GM19328 (cell line): Measurements from ENCODE around the gene BNC1.

Experiments used
- ATAC-seq: cut with Tn5 transposase; IDR thresholded peaks from one replicate; pipeline ENCODE4 v1.9.1; 2021; ENCODE audit warnings: mild to moderate bottlenecking, moderate library complexity; ENCODE audit not compliant: unreplicated experiment

The BNC1 gene, protein sequence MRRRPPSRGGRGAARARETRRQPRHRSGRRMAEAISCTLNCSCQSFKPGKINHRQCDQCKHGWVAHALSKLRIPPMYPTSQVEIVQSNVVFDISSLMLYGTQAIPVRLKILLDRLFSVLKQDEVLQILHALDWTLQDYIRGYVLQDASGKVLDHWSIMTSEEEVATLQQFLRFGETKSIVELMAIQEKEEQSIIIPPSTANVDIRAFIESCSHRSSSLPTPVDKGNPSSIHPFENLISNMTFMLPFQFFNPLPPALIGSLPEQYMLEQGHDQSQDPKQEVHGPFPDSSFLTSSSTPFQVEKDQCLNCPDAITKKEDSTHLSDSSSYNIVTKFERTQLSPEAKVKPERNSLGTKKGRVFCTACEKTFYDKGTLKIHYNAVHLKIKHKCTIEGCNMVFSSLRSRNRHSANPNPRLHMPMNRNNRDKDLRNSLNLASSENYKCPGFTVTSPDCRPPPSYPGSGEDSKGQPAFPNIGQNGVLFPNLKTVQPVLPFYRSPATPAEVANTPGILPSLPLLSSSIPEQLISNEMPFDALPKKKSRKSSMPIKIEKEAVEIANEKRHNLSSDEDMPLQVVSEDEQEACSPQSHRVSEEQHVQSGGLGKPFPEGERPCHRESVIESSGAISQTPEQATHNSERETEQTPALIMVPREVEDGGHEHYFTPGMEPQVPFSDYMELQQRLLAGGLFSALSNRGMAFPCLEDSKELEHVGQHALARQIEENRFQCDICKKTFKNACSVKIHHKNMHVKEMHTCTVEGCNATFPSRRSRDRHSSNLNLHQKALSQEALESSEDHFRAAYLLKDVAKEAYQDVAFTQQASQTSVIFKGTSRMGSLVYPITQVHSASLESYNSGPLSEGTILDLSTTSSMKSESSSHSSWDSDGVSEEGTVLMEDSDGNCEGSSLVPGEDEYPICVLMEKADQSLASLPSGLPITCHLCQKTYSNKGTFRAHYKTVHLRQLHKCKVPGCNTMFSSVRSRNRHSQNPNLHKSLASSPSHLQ

DNA sequence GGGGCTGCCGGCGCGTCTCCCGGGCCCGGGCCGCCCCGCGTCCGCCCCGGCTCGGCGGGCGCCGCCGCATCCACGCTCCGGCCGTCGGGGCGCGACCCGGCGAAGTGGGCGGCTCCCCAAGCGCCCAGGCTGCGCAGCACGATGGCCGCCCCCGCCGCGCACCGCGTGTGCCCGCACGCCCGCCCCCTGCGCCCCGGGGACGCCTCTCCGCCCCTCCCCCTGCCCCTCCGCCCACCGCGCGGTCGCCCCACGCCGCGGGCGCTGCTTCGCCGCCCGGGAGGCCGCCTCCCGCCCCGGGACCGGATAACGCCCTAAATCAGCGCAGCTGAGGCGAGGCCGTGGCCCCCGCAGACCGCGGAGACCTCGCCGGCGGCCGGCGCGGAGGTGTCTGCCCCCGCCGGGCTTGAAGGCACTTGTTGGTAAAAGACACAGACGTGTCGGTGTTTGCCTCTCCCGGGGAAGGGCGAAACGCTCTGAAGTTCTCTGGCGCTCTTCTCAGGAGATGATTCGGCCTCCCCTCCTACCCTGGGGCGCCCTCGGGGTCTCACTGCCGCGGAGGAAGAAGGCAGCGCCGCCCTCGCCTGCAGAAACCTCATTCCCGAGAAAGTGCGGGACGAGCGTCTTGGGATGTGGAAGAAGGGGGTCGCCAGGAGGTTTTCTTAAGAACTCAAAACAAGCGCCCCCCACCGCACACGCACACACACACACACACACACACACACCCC, at the start of gene BNC1:
TSS of gene BNC1 (minus strand) at position 106 of the 725 bp plus-strand sequence. CDS start at position 70, 36 bp downstream.
- ATAC-seq, result no peak

DNA sequence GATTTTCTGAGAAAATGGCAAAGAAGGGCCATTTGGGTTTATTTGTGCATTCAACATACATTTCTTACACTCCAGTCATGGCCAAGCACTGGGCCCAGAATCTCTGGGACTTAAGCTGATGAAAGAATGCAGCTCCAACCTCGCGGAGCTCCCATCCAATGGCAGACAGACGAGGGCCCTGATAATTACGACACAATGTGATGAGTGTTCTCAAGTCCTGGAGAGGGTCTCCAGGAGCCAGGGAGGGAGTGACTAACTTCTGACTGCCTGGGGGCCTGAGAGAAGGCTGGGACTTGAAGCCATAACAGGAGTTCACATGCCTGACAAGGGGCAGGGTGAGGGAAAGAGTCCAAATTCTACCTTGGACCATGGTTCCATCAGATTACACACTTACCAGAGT, 42.6 kb upstream of the BNC1 start:
- no peak for ATAC-seq

DNA sequence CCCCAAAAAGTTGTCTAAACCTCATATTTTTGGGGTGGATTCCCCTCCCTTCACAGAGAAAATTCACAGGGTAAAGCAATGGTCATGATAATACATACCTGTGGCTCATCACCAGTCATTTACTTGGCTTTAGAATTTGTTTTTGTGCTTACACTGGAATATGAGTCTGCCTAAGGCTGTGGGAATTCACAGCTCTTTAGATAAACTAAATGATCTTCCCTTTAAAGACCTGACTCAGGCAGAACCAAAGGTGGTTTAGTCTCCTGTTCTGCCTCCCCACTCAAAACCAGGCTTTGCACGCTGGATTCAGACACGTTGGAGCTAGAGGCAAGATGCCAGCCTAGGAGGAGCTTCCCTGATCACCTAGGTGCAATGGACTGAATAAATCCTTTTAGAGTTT, 40.3 kb upstream of the BNC1 start:
- ATAC-seq, result no peak

DNA sequence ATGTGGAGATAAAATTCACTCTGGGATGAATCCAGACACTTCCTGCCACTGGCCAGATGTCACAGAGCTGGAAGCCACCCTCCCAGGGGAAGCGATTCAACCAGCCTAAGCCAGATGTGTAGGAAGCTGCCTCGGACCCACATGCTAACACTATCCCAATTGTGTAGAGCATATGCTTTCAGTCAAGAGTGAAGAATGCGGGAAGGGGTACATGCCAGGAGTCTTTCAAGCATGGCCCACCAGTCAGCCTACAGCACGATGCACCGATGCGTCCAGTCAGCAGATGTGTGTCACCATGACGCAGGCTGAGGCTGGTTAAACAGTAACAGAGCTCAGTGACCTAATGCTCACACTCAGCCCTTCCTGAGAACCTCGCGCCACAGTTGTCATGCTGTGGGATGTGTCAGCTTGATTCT, 38.8 kb upstream of the BNC1 start:
- no peak for ATAC-seq

DNA sequence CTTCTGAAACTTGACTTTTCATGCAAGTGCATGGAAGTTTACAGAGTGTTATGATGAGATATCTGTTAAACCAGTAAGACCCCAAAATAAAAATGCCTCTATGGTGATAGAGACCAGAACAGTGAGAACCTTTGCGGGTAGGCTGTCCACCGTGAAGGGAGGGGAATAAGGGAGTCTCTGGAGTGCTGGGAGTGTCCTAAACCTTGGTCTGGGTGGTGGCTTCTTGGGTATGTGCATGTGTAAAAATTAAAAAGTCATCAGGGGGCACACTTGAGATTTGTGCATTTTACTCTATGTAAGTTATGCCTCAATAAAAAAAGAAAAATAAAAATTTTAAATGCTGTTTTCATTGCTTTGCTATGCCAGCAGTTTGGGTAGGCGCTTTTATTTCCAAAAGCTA, 38.2 kb upstream of the BNC1 start:
- ATAC-seq, result no peak

DNA sequence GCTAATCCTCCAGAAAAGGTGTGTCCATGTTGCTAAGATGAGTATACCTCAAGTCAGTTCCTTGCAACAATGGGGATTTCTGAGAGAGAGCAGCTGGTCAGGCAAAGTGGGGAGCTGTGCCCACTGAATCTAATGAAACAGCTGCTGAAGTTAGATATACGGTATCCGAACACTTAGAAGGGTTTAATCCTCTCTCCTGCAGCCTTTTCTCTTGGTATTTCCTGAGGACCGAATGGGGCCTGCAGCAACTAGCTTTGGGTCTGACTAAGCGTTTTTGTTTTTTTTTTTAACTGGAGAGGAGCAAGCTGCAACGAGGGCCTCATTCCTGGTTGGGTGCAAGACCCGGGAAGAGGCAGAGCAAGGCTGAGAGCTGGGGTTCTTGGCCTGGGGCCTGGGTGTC, 37.6 kb upstream of the BNC1 start:
- no peak for ATAC-seq

DNA sequence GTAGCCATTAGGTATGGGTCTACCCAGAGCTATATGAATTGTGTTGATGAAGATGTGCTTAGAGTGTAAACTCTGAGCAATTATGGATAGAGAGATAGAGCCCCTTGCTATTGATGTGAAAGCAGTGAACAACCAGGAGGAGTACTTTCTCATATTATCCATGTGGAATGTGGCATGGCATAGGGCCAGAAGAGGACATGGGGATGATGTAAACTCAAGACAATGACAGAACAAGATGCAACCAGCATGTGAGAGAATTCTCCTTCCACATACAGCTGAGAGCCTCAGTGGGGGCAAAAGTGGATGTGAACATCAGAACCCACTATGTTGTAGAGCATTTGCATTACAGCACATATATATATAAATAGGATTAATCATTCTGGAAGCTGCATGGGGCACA, 36.4 kb upstream of the BNC1 start:
- no peak for ATAC-seq

DNA sequence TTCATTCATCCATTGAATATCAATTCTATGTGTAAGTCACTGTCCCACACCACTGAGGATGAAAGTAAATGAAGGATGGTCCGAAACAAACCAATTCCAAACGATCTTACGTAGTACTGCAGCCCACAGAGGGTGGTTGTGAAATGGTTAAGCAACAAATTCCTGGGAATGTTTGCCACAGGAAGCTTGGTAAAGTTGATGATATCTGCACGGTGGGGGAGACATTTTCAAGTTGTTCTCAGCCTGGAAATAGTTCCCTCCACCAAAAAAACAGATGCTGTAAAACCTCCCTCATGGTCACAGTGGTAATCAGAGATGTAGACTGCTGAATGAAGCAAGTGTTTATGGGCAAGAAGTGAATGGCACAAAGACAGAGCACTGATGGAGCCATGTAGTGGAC, 35.9 kb upstream of the BNC1 start:
- ATAC-seq, result no peak

DNA sequence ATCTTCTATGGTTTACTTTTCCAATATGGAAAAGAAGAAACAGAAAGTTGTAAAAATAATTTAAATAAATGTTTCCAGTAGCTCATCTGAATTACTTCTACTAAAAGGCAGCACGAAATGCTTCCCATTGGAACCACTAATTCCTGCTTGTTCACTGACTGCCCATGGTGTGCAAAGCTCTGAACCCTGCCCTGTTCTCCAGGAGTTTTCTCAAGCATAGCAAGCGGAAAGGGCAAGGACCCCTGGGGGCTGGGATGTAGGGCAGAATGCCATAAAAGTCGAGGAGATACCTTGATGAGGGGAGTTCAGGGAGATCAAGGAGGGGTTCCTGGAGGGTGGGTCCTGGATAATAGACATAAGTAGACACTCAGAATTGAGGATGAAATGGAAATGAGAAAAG, 35.3 kb upstream of the BNC1 start:
- no peak for ATAC-seq

DNA sequence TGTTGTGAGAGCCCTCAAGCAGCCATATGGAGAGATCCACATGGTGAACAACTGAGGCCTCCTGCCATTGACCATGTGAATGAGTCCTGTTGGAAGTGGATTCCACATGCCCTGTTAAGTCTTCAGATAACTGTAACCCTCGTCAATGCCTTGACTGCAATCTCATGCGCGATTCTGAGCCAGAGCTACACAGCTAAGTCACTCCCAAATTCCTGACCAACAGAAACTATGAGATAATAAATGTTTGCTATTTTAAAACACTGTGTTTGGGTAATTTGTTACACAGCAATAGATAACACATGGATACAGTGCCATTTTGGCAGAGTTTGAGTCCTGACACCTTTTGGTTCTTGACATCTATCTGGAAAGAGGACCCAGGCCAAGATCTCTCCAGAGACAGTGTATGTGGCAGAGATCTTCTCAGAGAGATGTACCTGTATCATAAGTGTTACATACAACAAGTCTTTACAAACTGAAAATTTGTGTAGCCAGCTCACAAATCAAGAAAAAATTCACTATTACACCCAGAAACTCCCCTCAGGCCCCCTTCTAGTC, 34.5 kb upstream of the BNC1 start:
- ATAC-seq, result no peak

DNA sequence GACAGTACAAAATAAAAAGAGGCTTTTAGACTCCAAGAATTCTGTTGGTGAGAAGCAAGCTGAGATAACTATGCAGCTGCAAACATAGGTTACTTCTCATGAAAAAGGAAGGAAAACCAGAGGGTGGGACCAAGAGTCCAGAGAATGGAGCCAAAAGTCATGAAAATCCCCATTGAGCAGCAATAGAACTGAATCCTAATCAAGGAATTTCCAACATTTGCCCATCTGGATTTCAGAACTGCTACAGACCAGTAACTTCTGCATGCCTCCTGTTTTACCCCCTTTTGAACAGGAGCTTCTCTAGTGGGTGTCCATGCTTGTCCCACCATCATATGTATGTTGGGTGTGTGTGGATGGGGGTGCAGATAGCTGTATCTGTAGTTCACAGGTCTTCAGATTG, 33.6 kb upstream of the BNC1 start:
- no peak for ATAC-seq

DNA sequence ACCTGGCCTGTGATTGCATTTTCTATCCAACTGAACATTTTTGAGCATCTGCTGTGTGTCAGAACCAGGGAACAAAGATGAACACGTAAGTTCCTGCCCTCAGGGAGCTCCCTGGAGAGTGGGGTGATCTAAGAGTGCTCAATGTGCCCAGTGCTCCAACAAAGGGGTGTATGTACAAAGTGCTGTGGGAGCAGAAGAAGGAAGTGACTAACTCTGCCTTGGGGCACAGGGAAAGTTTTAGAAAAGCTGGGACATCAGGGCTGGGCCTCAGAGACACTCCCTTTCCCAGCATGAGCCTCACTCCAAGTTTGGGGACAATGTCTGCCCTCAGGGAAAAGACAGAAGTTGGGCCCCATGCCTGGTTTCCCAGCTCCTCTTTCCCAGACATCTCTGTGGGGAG, 27.6 kb upstream of the BNC1 start:
- no peak for ATAC-seq

DNA sequence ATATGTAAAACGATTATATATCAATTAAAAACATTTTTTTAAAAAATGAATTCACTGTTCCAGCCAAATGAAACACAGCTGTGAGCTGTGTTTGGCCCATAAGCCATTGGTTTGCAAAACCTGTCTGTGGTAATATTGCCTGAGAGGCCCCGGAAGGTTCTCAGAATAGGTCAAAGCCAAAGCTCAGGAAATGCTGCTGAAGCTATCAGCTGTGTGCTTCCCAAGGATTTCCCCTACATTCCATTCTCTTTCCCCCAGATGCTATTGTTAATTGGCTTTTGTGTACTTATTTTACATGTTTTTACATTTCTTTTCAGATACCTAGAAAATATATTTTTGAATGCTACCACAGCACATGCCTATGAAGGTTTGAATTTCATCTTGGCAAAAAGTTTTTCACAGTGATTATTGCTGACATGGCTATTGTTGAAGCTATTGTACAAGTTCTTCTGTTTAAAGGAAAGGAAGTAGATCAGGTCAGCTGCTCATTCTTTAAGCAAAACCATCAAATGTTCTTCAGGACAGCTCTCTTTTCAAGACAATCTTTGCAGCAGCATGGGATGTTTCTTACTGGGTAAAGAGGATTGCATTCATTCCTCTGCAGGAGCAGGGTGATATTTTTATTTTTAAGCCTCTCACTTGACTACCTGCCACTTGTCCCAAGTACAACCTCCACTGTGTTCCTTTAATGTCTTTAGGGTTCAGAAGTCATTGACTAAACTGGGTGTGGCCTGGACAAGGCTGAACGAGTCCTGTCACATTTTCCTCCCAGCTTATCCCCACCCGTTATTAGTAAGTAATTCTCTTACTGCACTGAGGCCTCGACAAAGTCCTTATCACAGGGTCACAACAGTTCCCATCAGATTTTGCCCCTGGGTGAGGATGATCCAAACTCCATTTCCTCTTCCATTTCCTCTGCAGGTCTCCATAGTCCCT, 26.3 kb upstream of the BNC1 start:
- no peak for ATAC-seq

DNA sequence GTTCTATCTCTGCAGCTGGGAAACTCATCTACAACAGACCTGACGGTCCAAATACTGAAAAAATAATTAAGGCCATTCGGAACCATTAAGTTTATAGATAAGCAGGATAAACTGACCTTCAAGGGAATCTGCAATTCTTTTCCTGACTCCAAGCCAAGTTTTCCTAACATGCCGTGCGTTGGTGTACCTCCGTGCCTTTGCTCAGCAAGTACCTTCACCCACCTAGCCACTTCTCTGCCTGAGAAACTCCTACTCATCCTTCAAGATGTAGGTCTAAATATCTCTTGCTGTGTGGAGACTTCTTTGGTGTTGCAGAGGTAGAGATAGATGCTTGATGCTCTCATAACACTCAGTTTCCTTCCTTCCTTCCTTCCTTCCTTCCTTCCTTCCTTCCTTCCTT, 24.2 kb upstream of the BNC1 start:
- no peak for ATAC-seq

DNA sequence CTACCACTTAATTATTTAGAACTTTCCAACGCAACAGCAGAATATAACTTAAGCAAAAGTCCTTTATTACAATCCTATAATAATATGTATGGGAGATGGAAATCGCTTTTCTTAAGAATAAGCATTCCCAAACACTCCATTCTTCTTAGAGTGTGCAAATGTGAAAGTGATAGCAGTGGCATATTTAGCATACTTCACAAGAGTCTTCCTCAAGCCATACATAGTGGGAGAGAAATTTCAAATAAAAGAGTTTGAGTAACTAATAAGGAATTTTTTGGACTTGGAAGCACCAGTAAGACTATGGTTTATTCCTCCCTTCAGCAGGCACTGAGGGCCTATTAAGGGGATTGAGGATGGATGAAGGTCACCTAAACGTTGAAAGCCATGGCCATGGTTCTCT, 22.1 kb upstream of the BNC1 start:
- ATAC-seq, result no peak

DNA sequence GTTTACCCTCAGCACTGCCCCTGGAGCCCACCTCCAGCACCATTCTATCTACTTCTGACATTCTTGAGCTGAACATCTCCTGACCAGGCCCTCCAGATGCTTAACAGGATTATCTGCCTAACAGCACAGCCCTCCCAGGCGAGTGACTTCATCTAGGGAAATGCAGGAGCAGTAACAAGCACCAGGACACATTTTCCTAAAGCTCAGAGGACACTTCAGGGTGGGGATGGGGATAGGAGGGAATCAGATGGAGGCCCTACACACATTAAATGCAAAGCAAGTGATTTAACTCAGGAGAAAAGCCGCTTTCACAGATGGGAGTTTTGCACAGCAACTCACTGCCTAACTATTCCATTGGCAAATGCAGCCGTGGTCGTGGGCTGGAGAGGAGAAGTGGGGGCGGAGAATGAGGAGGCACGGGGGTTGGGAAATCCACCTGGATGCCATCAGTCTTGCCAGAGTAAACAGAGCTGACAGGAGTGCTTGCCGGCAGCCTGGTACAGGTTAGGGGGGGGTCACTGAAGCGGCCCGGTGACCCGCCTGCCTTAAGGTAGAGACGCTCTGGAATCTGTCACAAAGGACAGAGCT, 21.3 kb upstream of the BNC1 start:
- no peak for ATAC-seq

DNA sequence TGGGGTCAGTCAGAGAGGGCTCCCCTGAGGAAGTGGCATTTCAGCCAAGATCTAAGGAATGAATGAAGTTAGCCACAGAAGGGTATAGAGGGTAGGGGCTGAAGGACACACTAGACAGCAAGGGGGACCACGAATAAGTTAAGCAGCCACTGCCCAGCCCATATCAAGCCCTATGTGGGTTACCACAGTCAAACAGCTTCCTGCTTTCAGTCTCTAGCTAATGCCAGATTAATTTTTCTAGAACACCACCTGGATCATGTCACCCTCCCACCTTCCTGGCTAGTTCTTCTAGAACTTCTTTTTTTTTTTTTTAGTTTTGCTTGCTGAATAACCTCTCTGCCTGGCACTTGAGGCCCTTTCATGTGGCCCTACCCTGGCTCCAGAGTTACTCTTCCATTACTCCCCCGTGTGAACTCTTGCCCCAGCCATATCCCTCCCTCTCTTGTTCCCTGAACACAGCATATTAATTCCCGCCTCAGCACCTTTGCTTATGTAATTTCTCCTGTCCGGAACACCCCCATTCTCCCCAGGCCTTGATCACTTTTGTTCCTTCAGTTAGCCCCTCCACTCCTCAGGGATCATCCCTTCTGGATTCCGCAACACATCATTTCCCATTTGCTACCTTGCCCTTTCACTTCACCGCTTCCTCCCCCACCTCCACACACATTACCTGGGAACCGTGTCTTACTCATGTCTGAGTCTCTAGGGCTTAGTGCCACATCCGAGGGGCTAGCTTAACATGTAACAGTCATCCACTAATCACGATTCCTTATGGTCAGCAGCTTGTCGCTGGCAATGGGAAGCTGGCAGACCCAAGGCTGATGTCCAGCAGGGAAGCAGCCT, 20.6 kb upstream of the BNC1 start:
- no peak for ATAC-seq

DNA sequence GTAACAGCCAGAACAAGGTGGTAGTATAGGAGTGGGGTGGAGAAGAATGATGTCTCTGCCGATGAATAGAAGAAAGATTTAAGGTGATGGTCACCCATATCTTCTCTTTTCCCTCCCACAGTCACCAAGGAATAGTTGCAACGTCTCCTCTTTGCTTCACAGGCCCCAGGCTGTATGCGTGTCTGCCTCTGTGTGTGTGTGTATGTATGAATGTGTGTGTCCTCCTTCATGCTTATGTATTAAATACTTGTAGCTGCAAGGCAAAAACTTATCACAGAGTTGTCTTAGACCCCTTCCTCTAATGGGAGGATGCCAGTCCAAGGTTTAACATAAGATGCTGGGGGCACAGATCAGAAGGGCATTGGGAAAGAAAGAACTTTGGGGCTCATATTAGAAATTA, 19.1 kb upstream of the BNC1 start:
- no peak for ATAC-seq

DNA sequence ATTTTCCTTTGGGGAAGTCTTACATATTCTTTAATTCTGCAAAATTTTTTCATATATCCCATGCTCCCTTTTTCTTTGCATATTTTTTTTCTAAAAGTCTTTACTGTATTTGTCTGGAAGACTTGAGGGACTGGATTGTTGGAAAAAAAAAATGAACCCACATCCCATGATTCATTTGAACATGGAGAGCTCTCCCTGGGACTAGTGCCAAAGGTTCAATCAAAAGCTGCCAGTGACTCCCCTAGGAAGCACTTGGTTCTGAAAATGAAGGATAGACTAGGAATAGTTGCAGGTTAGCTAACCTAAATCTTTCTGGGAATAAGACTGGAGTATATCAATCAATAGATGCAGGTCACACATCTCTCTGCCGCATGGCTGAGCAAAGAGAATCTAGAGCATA, 16.4 kb upstream of the BNC1 start:
- no peak for ATAC-seq
